ENCODE measurements around the gene HMGB1.

The HMGB1 gene

GRCh38 chr13:30465593-30466357 lies at the start of gene HMGB1:
Gene HMGB1 (minus strand): TSS chr13:30465936. CDS start chr13:30463680, 2,256 bp downstream.
- DNase-seq = peak; percentile 98

DNA sequence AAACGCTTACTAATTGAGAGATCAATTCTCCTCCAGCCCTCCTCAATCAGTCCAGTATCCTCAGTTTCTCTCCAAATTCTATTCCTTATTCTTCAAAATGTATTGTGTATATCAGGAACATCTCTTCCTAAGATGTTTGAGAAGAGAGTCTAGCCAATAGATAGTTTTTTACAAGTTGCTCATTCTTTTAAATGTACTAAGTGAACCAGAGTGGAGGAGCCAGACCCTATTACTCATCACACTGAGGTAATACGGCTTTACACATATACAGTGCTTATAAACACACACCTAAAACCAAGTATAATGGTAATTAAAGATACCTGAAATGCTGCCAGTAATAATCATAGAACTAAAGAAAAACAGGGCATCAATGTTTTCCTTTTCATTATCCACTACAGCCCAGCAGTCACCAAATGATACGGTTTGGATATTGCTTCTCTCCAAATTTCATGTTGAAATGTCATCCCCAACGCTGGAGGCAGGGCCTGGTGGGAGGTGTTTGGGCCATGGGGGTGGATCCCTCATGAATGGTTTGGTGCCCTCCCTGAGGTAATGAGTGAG lies 45.2 kb upstream of the HMGB1 start:
- DNase-seq = no peak

DNA sequence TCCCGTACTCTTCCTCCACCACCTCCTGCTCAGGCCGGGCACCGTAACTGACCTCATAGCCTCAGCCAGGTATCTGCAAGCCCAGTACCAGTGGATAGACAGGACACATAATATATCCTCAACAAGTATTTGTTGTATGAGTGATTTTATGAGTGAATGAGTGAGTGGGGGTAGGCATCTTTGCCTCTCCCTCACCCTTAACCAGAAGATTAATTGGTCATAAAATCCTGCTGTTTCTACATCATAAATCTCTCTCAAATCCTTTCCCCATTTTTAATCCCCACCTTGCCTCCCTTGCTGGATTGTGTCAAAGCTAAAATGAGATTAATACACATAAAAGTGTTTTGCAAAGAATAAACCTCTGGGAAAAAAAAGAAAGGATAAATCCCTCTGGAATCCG lies 44.4 kb upstream of the HMGB1 start:
- no peak for DNase-seq

DNA sequence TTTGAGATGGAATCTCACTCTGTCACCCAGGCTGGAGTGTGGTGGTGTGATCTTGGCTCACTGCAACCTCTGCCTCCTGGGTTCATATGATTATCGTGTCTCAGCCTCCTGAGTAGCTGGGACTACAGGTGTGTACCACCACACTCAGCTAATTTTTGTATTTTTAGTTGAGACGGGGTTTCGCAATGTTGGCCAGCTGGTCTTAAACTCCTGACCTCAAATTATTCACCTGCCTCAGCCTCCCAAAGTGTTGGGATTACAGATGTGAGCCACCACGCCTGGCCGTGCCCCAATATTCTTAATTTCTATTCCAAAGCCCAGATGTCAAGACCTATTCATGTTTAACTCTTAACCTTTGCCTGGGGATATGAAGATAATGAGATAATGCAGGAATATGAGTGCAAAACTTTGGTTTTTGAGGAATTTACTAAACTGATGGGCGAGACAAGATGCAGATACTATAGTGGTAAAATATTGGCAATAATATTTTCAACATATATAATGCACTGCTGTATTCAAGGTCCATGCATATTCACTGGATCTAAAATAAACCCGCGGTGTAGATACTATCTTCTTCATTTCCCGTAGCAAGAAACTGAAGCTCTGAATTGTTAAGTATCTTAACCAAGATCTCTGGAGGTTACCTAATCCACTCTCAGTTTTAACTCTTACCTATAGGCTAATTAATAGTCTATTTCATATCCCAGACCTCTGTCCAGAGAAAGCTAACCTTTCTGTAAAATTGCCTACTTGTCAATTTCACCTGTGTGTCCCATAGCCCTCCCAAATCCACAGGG lies 43.7 kb upstream of the HMGB1 start:
- no peak for DNase-seq

GRCh38 chr13:30504081-30504480 lies 38.3 kb upstream of the HMGB1 start:
- DNase-seq = no peak

DNA sequence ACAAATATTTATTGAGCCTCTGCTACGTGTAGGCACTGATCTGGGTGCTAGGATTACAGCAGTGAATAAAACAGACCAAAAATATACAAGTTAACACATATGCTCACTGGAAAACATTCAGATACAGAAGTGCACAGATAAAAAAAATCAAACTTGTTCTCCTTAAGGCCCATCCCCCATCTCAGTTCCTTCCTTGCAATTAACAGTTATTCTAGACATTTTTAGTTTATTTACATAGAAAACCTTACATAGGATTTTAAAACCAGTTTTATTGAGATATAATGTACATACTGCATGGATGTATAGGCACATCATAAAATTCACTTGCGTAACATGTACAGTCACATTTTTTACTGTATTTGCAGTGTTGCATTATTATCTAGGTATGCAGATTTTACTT lies 36.5 kb upstream of the HMGB1 start:
- no peak for DNase-seq

GRCh38 chr13:30499338-30499737 lies 33.6 kb upstream of the HMGB1 start:
- no peak for DNase-seq

GRCh38 chr13:30496147-30496546 lies 30.4 kb upstream of the HMGB1 start:
- DNase-seq = no peak

- no peak for DNase-seq
Observed at GRCh38 chr13:30495746-30496145, 30.0 kb upstream of the HMGB1 start.

DNA sequence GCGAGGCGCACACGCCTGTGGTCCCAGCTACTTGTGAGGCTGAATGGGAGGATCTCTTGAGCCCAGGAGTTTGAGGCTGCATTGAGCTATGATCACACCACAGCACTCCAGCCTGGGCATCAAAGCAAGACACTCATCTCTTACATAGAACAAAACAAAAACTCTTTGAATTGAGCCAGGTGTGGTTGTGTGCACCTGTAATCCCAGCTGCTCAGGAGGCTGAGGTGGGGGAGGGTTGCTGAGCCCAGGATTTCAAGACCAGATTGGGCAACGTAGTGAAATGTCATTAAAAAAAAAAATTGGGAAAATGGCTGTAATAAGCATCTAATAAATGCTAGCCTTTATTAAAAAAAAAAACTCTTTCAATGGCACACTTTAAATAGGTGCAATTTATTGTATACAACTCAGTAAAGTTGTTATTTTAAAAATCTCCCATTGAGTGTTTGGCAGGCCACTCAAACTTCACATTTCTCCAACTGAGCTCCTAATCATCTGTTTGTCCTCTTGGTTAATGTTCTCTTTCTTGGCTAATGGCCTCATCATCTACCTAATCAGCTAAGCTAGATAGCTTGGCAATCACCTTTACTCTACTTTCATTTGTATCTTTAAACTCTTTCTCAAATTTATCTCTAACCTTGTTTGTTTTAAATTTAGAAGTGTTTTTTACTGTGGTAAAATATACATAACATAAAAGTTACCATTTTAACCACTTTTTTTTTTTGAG lies 28.1 kb upstream of the HMGB1 start:
- no peak for DNase-seq

- no peak for DNase-seq
Observed at GRCh38 chr13:30487075-30487470, 21.3 kb upstream of the HMGB1 start.

DNA sequence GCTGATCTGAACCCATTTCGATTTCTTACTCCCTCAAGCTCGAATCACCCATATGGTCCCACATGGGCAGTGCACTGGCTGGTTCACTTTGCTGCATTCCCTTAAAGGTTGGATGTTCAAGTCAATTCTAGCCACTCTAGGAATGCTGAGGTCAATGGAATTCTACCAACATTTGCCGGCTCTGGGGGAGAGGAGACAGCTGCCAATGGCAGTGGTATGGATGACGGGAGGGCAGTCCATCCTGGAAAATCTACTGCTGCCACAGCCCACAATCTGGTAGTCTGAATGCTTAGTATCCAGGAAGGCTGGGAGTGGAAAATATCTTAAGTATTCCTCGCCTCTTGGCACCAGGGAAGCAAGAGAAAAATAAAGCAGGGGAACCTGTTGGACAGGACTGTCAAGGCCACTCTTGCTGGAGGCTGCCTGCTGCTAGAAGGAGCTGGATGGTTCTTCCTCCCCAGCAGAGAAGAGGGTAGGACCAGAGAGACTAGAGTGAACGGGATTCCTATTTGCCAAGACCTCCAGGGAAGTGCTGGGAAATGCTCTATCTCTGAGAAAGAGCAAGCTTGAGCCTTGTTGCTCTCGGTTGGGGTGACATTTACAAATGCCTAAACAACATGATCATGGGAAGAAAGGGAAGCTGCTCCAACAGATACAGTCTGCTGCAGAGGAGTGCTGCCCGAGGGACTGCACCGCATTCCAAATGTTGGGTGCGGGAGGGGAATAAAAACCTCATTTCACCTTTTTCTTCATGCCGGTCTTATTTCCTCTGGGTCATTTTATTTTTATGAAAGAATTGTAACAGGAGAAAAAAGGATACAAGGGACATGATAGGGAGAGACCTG lies 20.7 kb upstream of the HMGB1 start:
- no peak for DNase-seq

DNA sequence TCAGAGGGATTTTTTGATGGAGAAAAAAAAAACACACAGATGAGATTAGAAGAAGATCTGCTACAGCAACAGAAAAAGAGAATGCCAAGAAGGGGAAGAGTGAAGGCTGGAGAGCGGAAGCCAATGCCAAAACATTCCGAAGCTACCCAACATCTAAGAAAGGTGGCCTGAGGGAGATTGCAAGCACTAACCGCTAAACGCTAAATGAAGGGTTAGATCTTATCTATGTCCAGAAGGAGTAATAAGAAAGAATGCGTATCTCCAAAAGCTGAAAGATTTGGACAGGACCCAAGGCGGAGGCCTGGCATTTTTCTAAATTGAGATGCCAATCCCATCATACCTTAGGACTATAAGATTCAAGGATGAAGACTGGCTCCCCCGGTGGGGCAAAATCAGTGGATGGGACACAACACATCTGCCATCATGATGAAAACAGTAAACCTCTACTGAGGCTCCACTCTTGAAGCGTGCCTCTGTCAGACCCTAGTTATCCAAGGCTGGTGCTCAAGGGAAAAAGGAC lies 15.6 kb upstream of the HMGB1 start:
- no peak for DNase-seq

DNA sequence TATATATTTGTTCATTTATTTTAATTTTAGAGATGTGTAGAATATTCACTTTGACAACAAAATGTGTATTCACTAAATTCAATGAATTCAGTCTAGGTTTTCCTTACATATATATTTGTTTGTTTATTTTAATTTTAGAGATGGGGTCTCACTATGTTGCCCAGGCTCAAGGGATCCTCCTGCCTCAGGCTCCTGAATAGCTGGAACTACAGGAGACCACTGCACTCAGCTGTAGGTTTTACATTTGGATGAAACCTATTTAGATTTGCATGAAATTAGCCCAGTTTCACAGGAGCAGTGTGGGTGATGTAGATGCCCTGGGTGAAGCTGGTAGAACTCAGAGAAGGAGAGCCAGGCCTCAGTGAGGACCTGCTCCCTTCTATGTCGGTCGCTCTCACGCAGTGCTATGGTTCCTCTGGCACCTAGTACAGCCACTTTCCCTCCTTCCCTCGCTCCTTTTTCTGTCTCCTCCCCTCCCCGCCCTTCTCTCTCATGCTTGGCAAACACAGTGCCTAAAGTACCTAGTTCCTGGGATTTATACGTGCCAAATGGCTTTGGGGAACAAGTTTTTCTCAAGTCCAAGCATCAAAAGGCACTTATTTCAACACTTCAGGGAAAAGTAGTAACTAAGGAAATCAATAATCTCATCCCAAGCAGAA lies 14.7 kb upstream of the HMGB1 start:
- no peak for DNase-seq

GRCh38 chr13:30479883-30480219 lies 14.1 kb upstream of the HMGB1 start:
- DNase-seq = no peak

DNA sequence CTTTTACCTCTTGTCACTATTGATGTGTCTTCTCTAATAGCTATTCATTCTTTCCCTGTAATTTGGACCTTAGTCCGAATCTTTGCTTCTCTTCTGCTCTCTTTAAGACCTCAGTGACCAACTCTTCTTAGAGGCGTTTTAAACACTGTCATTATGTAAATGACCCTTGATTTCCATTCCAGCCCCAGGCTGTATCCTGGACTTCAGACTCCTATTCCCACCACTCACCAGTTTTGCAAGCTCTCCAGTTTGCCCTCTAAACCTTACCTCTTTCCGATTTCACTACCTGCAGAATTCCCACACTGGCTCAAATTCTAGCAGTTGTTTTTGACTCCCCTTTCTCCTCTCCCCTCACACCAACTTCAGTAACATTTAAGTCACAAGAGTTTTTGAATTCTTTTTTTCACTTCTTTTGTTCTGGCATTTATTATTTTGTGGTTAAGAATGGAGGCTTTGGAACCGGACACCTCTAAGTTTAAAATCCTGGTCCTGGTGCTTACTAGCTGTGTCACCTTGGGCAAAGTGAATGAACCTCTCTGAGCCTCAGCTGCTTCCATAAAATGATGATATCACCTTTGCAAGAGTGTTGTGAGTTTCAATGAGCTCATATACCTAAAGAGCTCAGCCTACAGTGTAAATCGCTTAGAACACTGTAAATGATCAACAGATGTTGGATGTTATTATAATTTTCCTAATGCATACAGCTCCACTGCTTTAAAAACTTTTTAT lies 13.6 kb upstream of the HMGB1 start:
- no peak for DNase-seq

GRCh38 chr13:30477346-30478195 lies 11.8 kb upstream of the HMGB1 start:
- no peak for DNase-seq

- DNase-seq = no peak
Observed at GRCh38 chr13:30473675-30474074, 7.9 kb upstream of the HMGB1 start.

DNA sequence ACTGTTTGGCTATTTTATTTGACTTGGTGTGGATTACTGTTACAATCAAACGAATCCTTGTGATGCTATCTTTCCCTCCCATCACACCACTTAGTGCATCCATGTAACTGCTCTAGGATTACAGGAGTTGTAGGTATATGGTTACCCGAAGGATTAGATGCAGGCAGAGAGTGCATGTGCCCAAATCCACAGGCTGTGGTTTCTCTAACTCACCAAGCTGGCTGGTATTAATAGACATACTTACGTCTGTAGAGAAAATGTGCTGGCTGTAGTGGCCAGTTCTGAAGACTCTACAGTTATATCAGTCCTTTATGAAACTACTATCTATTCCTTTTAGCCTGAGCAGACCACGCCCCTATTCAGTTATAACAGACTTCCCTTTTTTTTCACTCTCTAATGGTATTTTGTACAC lies 1.1 kb upstream of the HMGB1 start:
- DNase-seq = no peak

- no peak for DNase-seq
Observed at GRCh38 chr13:30466358-30466714, 600 bp upstream of the HMGB1 start.
